ENCODE measurements around the gene HSF2BP.
"Not testable (repeated sequence)": the region's sequence is repeated elsewhere in the genome, so short reads cannot be mapped to it uniquely, and the experiment has no call there.

Gene HSF2BP

GRCh38 chr21:43494279-43495012, 164.8 kb downstream of the HSF2BP start:
- not testable (repeated sequence) for H3K4me1 Mint-ChIP-seq (ENCODE audit: low read depth); H3K36me3 Mint-ChIP-seq (ENCODE audit: low read depth); DNase-seq; H3K27ac Mint-ChIP-seq; H3K4me3 Mint-ChIP-seq; H3K27me3 Mint-ChIP-seq; H3K9me3 Mint-ChIP-seq

- H3K4me1 Mint-ChIP-seq (ENCODE audit: low read depth): not testable (repeated sequence)
Measured at GRCh38 chr21:43493471-43493870, 165.8 kb downstream of the HSF2BP start.

DNA sequence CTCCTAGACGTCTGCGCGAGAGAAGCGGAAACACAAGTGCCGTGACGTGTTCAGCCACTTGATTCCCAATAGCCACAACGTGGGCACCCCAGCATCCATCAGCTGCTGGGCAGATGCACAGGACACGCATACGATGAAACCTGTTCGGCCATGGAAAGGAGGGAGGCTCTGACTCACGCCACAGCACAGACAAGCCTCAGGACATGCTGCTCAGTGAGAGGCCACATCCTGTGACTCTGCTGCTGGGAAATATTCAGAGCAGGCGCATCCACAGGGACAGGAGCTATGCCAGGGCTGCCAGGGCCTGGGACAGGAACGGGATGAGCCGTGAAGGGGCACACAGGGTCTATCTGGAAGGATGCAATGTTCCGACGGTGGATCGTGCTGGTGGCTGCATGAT, 171.1 kb downstream of the HSF2BP start:
- not testable (repeated sequence) for DNase-seq; H3K27ac Mint-ChIP-seq; H3K4me1 Mint-ChIP-seq (ENCODE audit: low read depth); H3K27me3 Mint-ChIP-seq; H3K4me3 Mint-ChIP-seq; H3K36me3 Mint-ChIP-seq (ENCODE audit: low read depth); H3K9me3 Mint-ChIP-seq

More at GRCh38 chr21:43493471-43493870, 165.8 kb downstream of the HSF2BP start:
- not testable (repeated sequence) for H3K27me3 Mint-ChIP-seq; H3K9me3 Mint-ChIP-seq; H3K36me3 Mint-ChIP-seq (ENCODE audit: low read depth); H3K4me3 Mint-ChIP-seq; H3K27ac Mint-ChIP-seq; DNase-seq

GRCh38 chr21:43486051-43486450, 173.2 kb downstream of the HSF2BP start:
- H3K27ac Mint-ChIP-seq; H3K9me3 Mint-ChIP-seq; DNase-seq; H3K4me3 Mint-ChIP-seq; H3K36me3 Mint-ChIP-seq (ENCODE audit: low read depth); H3K4me1 Mint-ChIP-seq (ENCODE audit: low read depth); H3K27me3 Mint-ChIP-seq: not testable (repeated sequence)

- not testable (repeated sequence) for H3K9me3 Mint-ChIP-seq; H3K4me1 Mint-ChIP-seq (ENCODE audit: low read depth); H3K36me3 Mint-ChIP-seq (ENCODE audit: low read depth); H3K27me3 Mint-ChIP-seq; DNase-seq; H3K27ac Mint-ChIP-seq; H3K4me3 Mint-ChIP-seq
Measured at GRCh38 chr21:43485016-43485415, 174.3 kb downstream of the HSF2BP start.

GRCh38 chr21:43479197-43479596, 180.1 kb downstream of the HSF2BP start:
- not testable (repeated sequence) for H3K4me3 Mint-ChIP-seq; H3K36me3 Mint-ChIP-seq (ENCODE audit: low read depth); H3K9me3 Mint-ChIP-seq; H3K4me1 Mint-ChIP-seq (ENCODE audit: low read depth); DNase-seq; H3K27me3 Mint-ChIP-seq; H3K27ac Mint-ChIP-seq

Measured in activated T-cell treated with anti-CD3 and anti-CD28 coated beads, Interleukin-2, amount 50 U/mL, for 24 hours (primary cell).